HUES64 (cell line): ENCODE measurements around the gene OR6Q1.

Experiments
- H3K27ac ChIP-seq: 2 replicates; pipeline ENCODE4 v1.7.0; 2013; ENCODE audit warnings: low read depth, low read length, inconsistent platforms
- H3K27me3 ChIP-seq: 2 replicates; pipeline ENCODE4 v1.6.1; 2013; ENCODE audit warnings: mild to moderate bottlenecking, low read length; ENCODE audit not compliant: insufficient read depth
- H3K36me3 ChIP-seq: 2 replicates; pipeline ENCODE4 v1.6.1; 2013; ENCODE audit warnings: mild to moderate bottlenecking, low read length; ENCODE audit not compliant: insufficient read depth
- H3K4me1 ChIP-seq: 2 replicates; pipeline ENCODE4 v1.6.1; 2013; ENCODE audit warnings: mild to moderate bottlenecking, low read length, moderate library complexity; ENCODE audit not compliant: insufficient read depth
- H3K4me3 ChIP-seq: 2 replicates; pipeline ENCODE4 v1.5.1; 2013; ENCODE audit warnings: mild to moderate bottlenecking, low read length, moderate library complexity
- H3K9ac ChIP-seq: 2 replicates; pipeline ENCODE4 v1.6.1; 2013; ENCODE audit warnings: mild to moderate bottlenecking, low read depth, low read length
- H3K9me3 ChIP-seq: 2 replicates; pipeline ENCODE4 v1.6.1; 2013; ENCODE audit warnings: low read depth, low read length; ENCODE audit not compliant: insufficient read depth
- WGBS: fragments of 150-250, 120-280 bp; methylation state at CpG from one replicate; pipeline ENCODE4 v1.1.7; 2013; ENCODE audit warnings: missing lambda C conversion rate; 5-methylcytosine and 5-hydroxymethylcytosine counted together

Gene OR6Q1

GRCh38 chr11:58011771-58012170, 19.0 kb upstream of the OR6Q1 start:
- H3K27me3 ChIP-seq = no peaks in the 10 kb centered on the region
- no peaks in the 10 kb centered on the region for H3K36me3 ChIP-seq
- H3K27ac ChIP-seq = no peak overlapping the region
- H3K9ac ChIP-seq = no peak overlapping the region
- H3K4me1 ChIP-seq = no peaks in the 10 kb centered on the region
- WGBS = 84% methylated on average over 6 of the region's 6 CpGs
- H3K9me3 ChIP-seq = no peaks in the 10 kb centered on the region
- no peak overlapping the region for H3K4me3 ChIP-seq

GRCh38 chr11:58023435-58023931, 7.3 kb upstream of the OR6Q1 start, which contains the start of gene OR9Q1:
Gene OR9Q1 (plus strand): TSS chr11:58023881. CDS start chr11:58179445, 155,564 bp downstream.
- H3K27ac ChIP-seq = no peak within 1 kb of the TSS
- no peaks in the 10 kb centered on the region for H3K27me3 ChIP-seq
- no peaks in the 10 kb centered on the region for H3K36me3 ChIP-seq
- H3K9ac ChIP-seq = no peak within 1 kb of the TSS
- no peaks in the 10 kb centered on the region for H3K9me3 ChIP-seq
- H3K4me3 ChIP-seq = no peak within 1 kb of the TSS
- no peaks in the 10 kb centered on the region for H3K4me1 ChIP-seq
- WGBS = 90% methylated on average over 2 of the region's 5 CpGs

GRCh38 chr11:58024601-58025091, 6.1 kb upstream of the OR6Q1 start:
- no peaks in the 10 kb centered on the region for H3K4me1 ChIP-seq
- H3K4me3 ChIP-seq = no peak overlapping the region
- WGBS = 81% methylated on average over 7 of the region's 8 CpGs
- no peak overlapping the region for H3K9ac ChIP-seq
- H3K27me3 ChIP-seq = no peaks in the 10 kb centered on the region
- H3K36me3 ChIP-seq = no peaks in the 10 kb centered on the region
- H3K27ac ChIP-seq = no peak overlapping the region
- no peaks in the 10 kb centered on the region for H3K9me3 ChIP-seq

GRCh38 chr11:58027341-58027740, 3.4 kb upstream of the OR6Q1 start:
- H3K9ac ChIP-seq = no peak overlapping the region
- H3K36me3 ChIP-seq = no peaks in the 10 kb centered on the region
- no peaks in the 10 kb centered on the region for H3K9me3 ChIP-seq
- no peak overlapping the region for H3K27ac ChIP-seq
- H3K4me1 ChIP-seq = no peaks in the 10 kb centered on the region
- H3K27me3 ChIP-seq = no peaks in the 10 kb centered on the region
- 95% methylated on average over 4 of the region's 4 CpGs for WGBS
- H3K4me3 ChIP-seq = no peak overlapping the region

- Histone ChIP-seq H3K4me1 (no peaks in the 10 kb centered on the region), H3K36me3 (no peaks in the 10 kb centered on the region), H3K4me3 (no peak overlapping the region), H3K27ac (no peak overlapping the region), H3K27me3 (no peaks in the 10 kb centered on the region), H3K9ac (no peak overlapping the region), H3K9me3 (no peaks in the 10 kb centered on the region; the same call in 1 of the 2 replicates)
- 95% methylated on average over 6 of the region's 6 CpGs for WGBS
Observed at GRCh38 chr11:58028687-58029411, 1.9 kb upstream of the OR6Q1 start.

- H3K36me3 ChIP-seq = no peaks in the 10 kb centered on the region
- no peak overlapping the region for H3K9ac ChIP-seq
- H3K27me3 ChIP-seq = no peaks in the 10 kb centered on the region
- WGBS = 92% methylated on average over 2 of the region's 2 CpGs
- peaks cover 10% of the 10 kb centered on the region; the same call in 1 of the 2 replicates for H3K9me3 ChIP-seq
- H3K4me3 ChIP-seq = no peak overlapping the region
- H3K4me1 ChIP-seq = no peaks in the 10 kb centered on the region
- H3K27ac ChIP-seq = no peak overlapping the region
Observed at GRCh38 chr11:58034471-58034870, 3.7 kb downstream of the OR6Q1 start.

- no peak overlapping the region for H3K4me3 ChIP-seq
- no peaks in the 10 kb centered on the region for H3K36me3 ChIP-seq
- no peak overlapping the region for H3K9ac ChIP-seq
- H3K9me3 ChIP-seq = peaks cover 10% of the 10 kb centered on the region; the same call in 1 of the 2 replicates
- H3K27ac ChIP-seq = no peak overlapping the region
- H3K4me1 ChIP-seq = no peaks in the 10 kb centered on the region
- H3K27me3 ChIP-seq = no peaks in the 10 kb centered on the region
Observed at GRCh38 chr11:58039589-58039988, 8.8 kb downstream of the OR6Q1 start.

- H3K27me3 ChIP-seq = no peaks in the 10 kb centered on the region
Observed at GRCh38 chr11:58043379-58043778, 12.6 kb downstream of the OR6Q1 start.

GRCh38 chr11:58046231-58046630, 15.5 kb downstream of the OR6Q1 start:
- 95% methylated on average over 1 of the region's 3 CpGs for WGBS
- no peaks in the 10 kb centered on the region for H3K36me3 ChIP-seq
- H3K9me3 ChIP-seq = no peaks in the 10 kb centered on the region
- no peak overlapping the region for H3K27ac ChIP-seq
- no peak overlapping the region for H3K4me3 ChIP-seq
- H3K27me3 ChIP-seq = no peaks in the 10 kb centered on the region
- H3K4me1 ChIP-seq = no peaks in the 10 kb centered on the region
- H3K9ac ChIP-seq = no peak overlapping the region

More at GRCh38 chr11:58043379-58043778, 12.6 kb downstream of the OR6Q1 start:
- Histone ChIP-seq H3K36me3 (no peaks in the 10 kb centered on the region), H3K4me3 (no peak overlapping the region), H3K9me3 (no peaks in the 10 kb centered on the region), H3K9ac (no peak overlapping the region), H3K27ac (no peak overlapping the region), H3K4me1 (no peaks in the 10 kb centered on the region)
- no CpG with 5 or more reads among the region's 2 CpGs for WGBS

- Histone ChIP-seq H3K36me3 (no peaks in the 10 kb centered on the region), H3K9ac (no peak overlapping the region), H3K9me3 (no peaks in the 10 kb centered on the region), H3K4me3 (no peak overlapping the region), H3K27me3 (no peaks in the 10 kb centered on the region), H3K27ac (no peak overlapping the region), H3K4me1 (no peaks in the 10 kb centered on the region)
- 96% methylated on average over 3 of the region's 3 CpGs for WGBS
Observed at GRCh38 chr11:58047818-58048217, 17.1 kb downstream of the OR6Q1 start.

GRCh38 chr11:58055806-58056401, 25.2 kb downstream of the OR6Q1 start:
- peaks cover 27% of the 10 kb centered on the region for H3K4me1 ChIP-seq
- no peak overlapping the region for H3K9ac ChIP-seq
- no peak overlapping the region for H3K4me3 ChIP-seq
- H3K36me3 ChIP-seq = no peaks in the 10 kb centered on the region
- H3K27me3 ChIP-seq = no peaks in the 10 kb centered on the region
- H3K9me3 ChIP-seq = no peaks in the 10 kb centered on the region
- whole genome bisulfite sequencing = 86% methylated on average over 1 of the region's 1 CpG
- no peak overlapping the region for H3K27ac ChIP-seq
